Fibroblast of lung (primary cell): ENCODE measurements around the gene MBNL2. TPM values are rescaled to one million over a fixed set of nuclear protein-coding genes. Genes with fewer than 3 reads are reported as not detected.

ENCODE experiments used
- DNase-seq, 2 donors: peaks; one replicate each; pipeline versions ENCODE4 v3.0.0 to v3.0.0-alpha.2; 2010; ENCODE audit warnings: low read depth in 2 of 2
- H2AFZ ChIP-seq: 2 replicates; pipeline ENCODE4 v1.5.1; 2012; ENCODE audit warnings: low read length, control low read depth, inconsistent platforms
- H3K27ac ChIP-seq: 2 replicates; pipeline ENCODE4 v1.5.1; 2011; ENCODE audit warnings: low read length, control low read depth; ENCODE audit not compliant: insufficient read depth
- H3K27me3 ChIP-seq: 2 replicates; pipeline ENCODE4 v1.5.1; 2011; ENCODE audit warnings: mild to moderate bottlenecking, low read length; ENCODE audit not compliant: control insufficient read depth, insufficient read depth
- H3K36me3 ChIP-seq: 2 replicates; pipeline ENCODE4 v1.5.1; 2011; ENCODE audit warnings: low read length; ENCODE audit not compliant: control insufficient read depth, insufficient read depth
- H3K4me1 ChIP-seq: 2 replicates; pipeline ENCODE4 v1.5.1; 2011; ENCODE audit warnings: low read length; ENCODE audit not compliant: control insufficient read depth, insufficient read depth; ENCODE audit errors: extremely low read depth
- H3K4me2 ChIP-seq: 2 replicates; pipeline ENCODE4 v1.5.1; 2011; ENCODE audit warnings: low read length, control low read depth; ENCODE audit not compliant: insufficient read depth; ENCODE audit errors: extremely low read depth
- H3K4me3 ChIP-seq, 4 experiments: fragments of 200-600 bp in 1 of 4; sonication (generic) in 1 of 4; replicated peaks in 1 of 4; 2 replicates each; pipeline ENCODE4 v1.5.1; 2011 to 2016; ENCODE audit warnings: low read length in 4 of 4, low read depth in 3 of 4, mild to moderate bottlenecking in 3 of 4, control low read depth in 2 of 4, inconsistent platforms in 1 of 4, mixed read lengths in 1 of 4; ENCODE audit not compliant: insufficient read depth in 1 of 4; ENCODE audit errors: control extremely low read depth in 1 of 4
- H3K79me2 ChIP-seq: 2 replicates; pipeline ENCODE4 v1.5.1; 2012; ENCODE audit warnings: mild to moderate bottlenecking, low read length, inconsistent platforms; ENCODE audit not compliant: control insufficient read depth, insufficient read depth
- H3K9ac ChIP-seq: 2 replicates; pipeline ENCODE4 v1.5.1; 2011; ENCODE audit warnings: mild to moderate bottlenecking, low read length, control low read depth; ENCODE audit not compliant: insufficient read depth
- H3K9me3 ChIP-seq: 2 replicates; pipeline ENCODE4 v1.5.1; 2012; ENCODE audit warnings: low read depth, low read length; ENCODE audit not compliant: control insufficient read depth, insufficient read depth
- H4K20me1 ChIP-seq: 2 replicates; pipeline ENCODE4 v1.5.1; 2011; ENCODE audit warnings: low read length; ENCODE audit not compliant: control insufficient read depth, insufficient read depth; ENCODE audit errors: extremely low read depth
- CTCF ChIP-seq, 2 donors: IDR thresholded peaks in 1 of 2; conservative IDR thresholded peaks in 1 of 2; 1 replicate in 1 of 2; 2 replicates in 1 of 2; pipeline ENCODE4 v1.5.1; 2011 to 2012; ENCODE audit warnings: low read length in 2 of 2, control low read depth in 1 of 2, inconsistent platforms in 1 of 2, low read depth in 1 of 2, mild to moderate bottlenecking in 1 of 2
- EZH2 ChIP-seq: IDR thresholded peaks from 2 replicates; pipeline ENCODE4 v1.5.1; 2012; ENCODE audit warnings: low read length, control low read depth, mild to moderate bottlenecking; ENCODE audit errors: missing control alignments
- polyA plus RNA-seq, 2 donors: library from polyadenylated mRNA; depleted of rRNA in 1 of 2; stranded (reverse) in 1 of 2; unstranded in 1 of 2; fragments of >200 nt; gene quantifications; 2 replicates each; pipeline ENCODE4 v1.2.1, GENCODE V29; 2011 to 2012; ENCODE audit warnings: missing spikeins in 1 of 2
- total RNA-seq: library from RNA; depleted of rRNA; stranded (reverse); fragments of >200 nt; gene quantifications from 2 replicates; pipeline ENCODE4 v1.2.1, GENCODE V29; 2014

The MBNL2 gene
- total and polyA plus RNA-seq, 2 donors (not counting 1 experiment from before 2014, with no cell fraction given), result 48.9 to 61.1 TPM

DNA sequence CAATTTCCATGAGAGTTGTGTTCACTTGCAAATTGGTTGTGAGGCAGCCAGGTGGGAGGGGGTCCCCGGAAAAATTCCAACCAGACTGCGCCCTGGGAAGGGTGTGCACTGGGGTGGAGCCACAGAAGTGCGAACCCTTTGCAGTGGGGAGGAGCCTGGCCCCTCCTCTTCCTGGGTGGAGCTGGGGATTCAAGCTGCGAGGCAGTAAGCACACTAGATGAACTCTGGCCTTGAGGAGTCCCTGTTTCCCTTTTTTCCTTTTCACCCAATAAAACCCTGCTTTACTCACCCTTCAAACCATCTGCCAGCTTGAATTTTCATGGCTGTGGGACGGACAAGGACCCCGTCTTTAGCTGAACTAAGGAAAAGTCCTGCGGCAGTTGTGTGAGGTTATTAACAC is 31.0 kb upstream of the MBNL2 start:
- no peak overlapping the region for H3K9ac ChIP-seq
- TF ChIP-seq CTCF (conservative IDR thresholded peaks at IDR 0.05 in 1 of 2, IDR thresholded peaks at IDR 0.05 in 1 of 2; ENCODE audit: low read depth in 1 of 2, low read length in 2 of 2), result no peak
- TF ChIP-seq EZH2, result no peak
- H3K27ac ChIP-seq, result no peak overlapping the region
- H3K4me2 ChIP-seq, result no peak overlapping the region
- peak overlapping the region; percentile 10 for H2AFZ ChIP-seq
- no peak overlapping the region for H3K4me3 ChIP-seq
- DNase-seq, result no peak
- no peaks in the 10 kb centered on the region for H3K79me2 ChIP-seq
- H3K9me3 ChIP-seq, result no peaks in the 10 kb centered on the region
- peaks cover 4% of the 10 kb centered on the region for H3K4me1 ChIP-seq
- no peaks in the 10 kb centered on the region for H4K20me1 ChIP-seq
- no peaks in the 10 kb centered on the region for H3K27me3 ChIP-seq
- no peaks in the 10 kb centered on the region for H3K36me3 ChIP-seq

GRCh38 chr13:97191615-97192014 is 30.5 kb upstream of the MBNL2 start:
- Histone ChIP-seq H3K4me2 (no peak overlapping the region), H3K79me2 (no peaks in the 10 kb centered on the region), H3K4me1 (peaks cover 4% of the 10 kb centered on the region), H3K9me3 (no peaks in the 10 kb centered on the region), H2AFZ (peak overlapping the region; percentile 10), H3K36me3 (no peaks in the 10 kb centered on the region), H4K20me1 (no peaks in the 10 kb centered on the region), H3K9ac (no peak overlapping the region), H3K27me3 (no peaks in the 10 kb centered on the region), H3K27ac (no peak overlapping the region), H3K4me3 (no peak overlapping the region)
- DNase-seq, result no peak
- TF ChIP-seq EZH2 (no peak), CTCF (conservative IDR thresholded peaks at IDR 0.05 in 1 of 2, IDR thresholded peaks at IDR 0.05 in 1 of 2; ENCODE audit: low read depth in 1 of 2, low read length in 2 of 2) (no peak)

DNA sequence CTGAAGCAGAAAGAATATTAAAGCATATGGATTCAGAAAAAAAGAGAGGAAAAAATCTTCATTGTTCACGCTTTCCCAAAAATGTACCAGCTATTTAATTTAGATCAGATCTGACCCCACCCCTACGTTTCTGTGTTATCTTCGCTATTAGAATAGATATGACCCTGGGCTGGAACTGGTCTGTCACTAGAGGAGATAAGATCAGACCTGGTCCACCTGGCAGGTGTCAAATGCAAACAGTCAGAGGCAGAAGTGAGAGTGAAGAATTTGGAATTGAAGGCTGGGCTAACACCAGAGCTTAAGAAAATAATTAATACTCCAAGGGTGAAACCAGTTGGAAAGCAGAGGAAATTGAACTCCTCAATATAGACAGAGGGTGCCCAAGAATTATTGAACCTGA is 30.0 kb upstream of the MBNL2 start:
- Histone ChIP-seq H4K20me1 (no peaks in the 10 kb centered on the region), H3K9me3 (no peaks in the 10 kb centered on the region), H3K9ac (no peak overlapping the region), H3K4me3 (no peak overlapping the region), H3K4me2 (no peak overlapping the region), H3K4me1 (peaks cover 4% of the 10 kb centered on the region), H3K27ac (no peak overlapping the region), H3K36me3 (no peaks in the 10 kb centered on the region), H3K79me2 (no peaks in the 10 kb centered on the region), H3K27me3 (no peaks in the 10 kb centered on the region), H2AFZ (no peak overlapping the region)
- no peak for DNase-seq
- TF ChIP-seq EZH2 (no peak), CTCF (conservative IDR thresholded peaks at IDR 0.05 in 1 of 2, IDR thresholded peaks at IDR 0.05 in 1 of 2; ENCODE audit: low read depth in 1 of 2, low read length in 2 of 2) (no peak)
